Hepatocyte (in vitro differentiated cells): ENCODE measurements around the gene UGGT2. TPM values are rescaled to one million over a fixed set of nuclear protein-coding genes. Genes with fewer than 3 reads are reported as not detected.
"Not testable (repeated sequence)": the region's sequence is repeated elsewhere in the genome, so short reads cannot be mapped to it uniquely, and the experiment has no call there.

Source experiments
- DNase-seq: peaks from one replicate; pipeline ENCODE4 v3.0.0-alpha.2; 2016; ENCODE audit warnings: low spot score
- H2AFZ ChIP-seq: fragments of 200-600 bp; sonication (generic); 2 replicates; pipeline ENCODE4 v1.6.0; 2016; ENCODE audit warnings: antibody characterized with exemption, mild to moderate bottlenecking
- H3K27ac ChIP-seq: fragments of 200-600 bp; sonication (generic); 2 replicates; pipeline ENCODE4 v1.5.1; 2016; ENCODE audit warnings: mild to moderate bottlenecking
- H3K27me3 ChIP-seq: fragments of 200-600 bp; sonication (generic); 2 replicates; pipeline ENCODE4 v1.6.1; 2016
- H3K36me3 ChIP-seq: fragments of 200-600 bp; sonication (generic); replicated peaks from 2 replicates; pipeline ENCODE4 v1.5.1; 2016; ENCODE audit warnings: low read depth; ENCODE audit not compliant: insufficient read depth
- H3K4me1 ChIP-seq: fragments of 200-600 bp; sonication (generic); 2 replicates; pipeline ENCODE4 v1.5.1; 2016; ENCODE audit warnings: mild to moderate bottlenecking, moderate library complexity; ENCODE audit not compliant: insufficient read depth
- H3K4me2 ChIP-seq: fragments of 200-600 bp; sonication (generic); 2 replicates; pipeline ENCODE4 v1.6.0; 2016
- H3K4me3 ChIP-seq: fragments of 200-600 bp; sonication (generic); 2 replicates; pipeline ENCODE4 v1.5.1; 2016; ENCODE audit warnings: mild to moderate bottlenecking
- H3K79me2 ChIP-seq: fragments of 200-600 bp; sonication (generic); 2 replicates; pipeline ENCODE4 v1.6.0; 2017; ENCODE audit warnings: mild to moderate bottlenecking
- H3K9me2 ChIP-seq: fragments of 200-600 bp; sonication (generic); replicated peaks from 2 replicates; pipeline ENCODE4 v1.6.0; 2017; ENCODE audit warnings: mild to moderate bottlenecking; ENCODE audit not compliant: insufficient read depth
- H3K9me3 ChIP-seq: fragments of 200-600 bp; sonication (generic); 2 replicates; pipeline ENCODE4 v1.5.1; 2016; ENCODE audit warnings: low read depth, mild to moderate bottlenecking
- H4K20me1 ChIP-seq: fragments of 200-600 bp; sonication (generic); 2 replicates; pipeline ENCODE4 v1.6.0; 2016; ENCODE audit warnings: mild to moderate bottlenecking; ENCODE audit not compliant: insufficient read depth, poor library complexity, severe bottlenecking
- EZH2 ChIP-seq: fragments of 200-600 bp; sonication (generic); IDR thresholded peaks from 2 replicates; pipeline ENCODE4 v1.6.1; 2016; ENCODE audit warnings: antibody characterized with exemption, mild to moderate bottlenecking, borderline replicate concordance
- EZH2phosphoT487 ChIP-seq: fragments of 200-600 bp; sonication (generic); IDR thresholded peaks from one replicate; pipeline ENCODE4 v1.6.1; 2018; ENCODE audit warnings: antibody characterized with exemption, mild to moderate bottlenecking, low read depth, moderate library complexity; ENCODE audit not compliant: unreplicated experiment, severe bottlenecking
- WGBS: methylation state at CpG from one replicate; pipeline ENCODE4 v1.1.6; 2016; ENCODE audit warnings: low lambda C conversion rate; ENCODE audit errors: missing lambda C conversion rate; 5-methylcytosine and 5-hydroxymethylcytosine counted together
- polyA plus RNA-seq: library from polyadenylated mRNA; unstranded; fragments of >200 nt; fragmentation: Nextera tagmentation; extraction: Ambion mirVana; gene quantifications from 2 replicates; pipeline ENCODE4 v1.2.1, GENCODE V29; 2016
- total RNA-seq: library from RNA; depleted of rRNA; stranded (reverse); fragments of >200 nt; gene quantifications from 2 replicates; pipeline ENCODE4 v1.2.3, GENCODE V29; 2014
- TF ChIP-seq, protein P1 (sequence below): fragments of 200-600 bp; sonication (generic); IDR thresholded peaks from 2 replicates; pipeline ENCODE4 v1.5.1; 2016; ENCODE audit warnings: antibody characterized with exemption, mild to moderate bottlenecking; ENCODE audit not compliant: poor library complexity

Gene UGGT2
- total and polyA plus RNA-seq, 2 experiments from 2014 or later, result 23.6 to 60.3 TPM

DNA sequence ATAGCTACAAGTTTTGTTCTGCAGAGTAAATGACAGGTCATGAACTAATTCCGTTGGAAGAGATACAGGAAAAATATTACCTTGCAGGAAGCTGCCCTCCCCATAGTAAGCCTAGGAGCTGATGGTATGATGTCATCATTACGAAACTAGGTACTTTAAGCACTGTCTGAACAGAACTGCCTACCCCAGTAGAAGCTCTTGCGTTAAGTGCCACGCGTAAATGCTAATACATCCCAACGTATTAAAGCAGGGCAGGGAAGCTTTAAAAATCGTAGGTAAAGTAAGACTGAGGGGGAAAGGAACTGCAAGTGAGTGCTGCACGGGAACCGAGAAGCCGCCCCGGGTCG, 572 bp downstream of the UGGT2 start:
- WGBS, result 1% methylated on average over 12 of the region's 12 CpGs
- Histone ChIP-seq H3K9me3 (no peaks in the 10 kb centered on the region), H3K36me3 (no peaks in the 10 kb centered on the region), H3K27me3 (no peaks in the 10 kb centered on the region), H3K4me1 (no peaks in the 10 kb centered on the region), H3K27ac (peak overlapping the region; percentile 83), H3K4me2 (peak overlapping the region; percentile 75), H4K20me1 (no peaks in the 10 kb centered on the region), H3K79me2 (peaks cover 41% of the 10 kb centered on the region), H2AFZ (peak overlapping the region; percentile 84), H3K4me3 (peak overlapping the region; percentile 78), H3K9me2 (no peaks in the 10 kb centered on the region)
- peak; percentile 70 for DNase-seq
- no peak for TF ChIP-seq EZH2
- TF ChIP-seq, protein P1, sequence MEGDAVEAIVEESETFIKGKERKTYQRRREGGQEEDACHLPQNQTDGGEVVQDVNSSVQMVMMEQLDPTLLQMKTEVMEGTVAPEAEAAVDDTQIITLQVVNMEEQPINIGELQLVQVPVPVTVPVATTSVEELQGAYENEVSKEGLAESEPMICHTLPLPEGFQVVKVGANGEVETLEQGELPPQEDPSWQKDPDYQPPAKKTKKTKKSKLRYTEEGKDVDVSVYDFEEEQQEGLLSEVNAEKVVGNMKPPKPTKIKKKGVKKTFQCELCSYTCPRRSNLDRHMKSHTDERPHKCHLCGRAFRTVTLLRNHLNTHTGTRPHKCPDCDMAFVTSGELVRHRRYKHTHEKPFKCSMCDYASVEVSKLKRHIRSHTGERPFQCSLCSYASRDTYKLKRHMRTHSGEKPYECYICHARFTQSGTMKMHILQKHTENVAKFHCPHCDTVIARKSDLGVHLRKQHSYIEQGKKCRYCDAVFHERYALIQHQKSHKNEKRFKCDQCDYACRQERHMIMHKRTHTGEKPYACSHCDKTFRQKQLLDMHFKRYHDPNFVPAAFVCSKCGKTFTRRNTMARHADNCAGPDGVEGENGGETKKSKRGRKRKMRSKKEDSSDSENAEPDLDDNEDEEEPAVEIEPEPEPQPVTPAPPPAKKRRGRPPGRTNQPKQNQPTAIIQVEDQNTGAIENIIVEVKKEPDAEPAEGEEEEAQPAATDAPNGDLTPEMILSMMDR, result no peak

DNA sequence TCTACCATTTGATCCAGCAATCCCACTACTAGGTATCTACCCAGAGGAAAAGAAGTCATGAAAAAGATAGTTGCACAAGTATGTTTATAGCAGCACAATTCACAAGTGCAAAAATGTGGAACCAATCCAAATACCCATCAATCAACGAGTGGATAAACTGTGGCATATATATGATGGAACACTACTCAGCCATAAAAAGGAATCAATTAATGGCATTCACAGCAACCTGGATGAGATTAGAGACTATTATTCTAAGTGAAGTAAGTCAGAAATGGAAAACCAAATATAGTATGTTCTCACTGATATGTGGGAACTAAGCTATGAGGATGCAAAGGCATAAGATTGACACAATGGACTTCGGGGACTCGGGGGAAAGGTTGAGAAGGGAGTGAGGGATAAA, 1.3 kb downstream of the UGGT2 start:
- not testable (repeated sequence) for H4K20me1 ChIP-seq, H3K27ac ChIP-seq, H3K9me3 ChIP-seq, H3K4me1 ChIP-seq, H3K9me2 ChIP-seq, H3K27me3 ChIP-seq, H2AFZ ChIP-seq, DNase-seq, H3K36me3 ChIP-seq
- Histone ChIP-seq H3K4me3 (peak overlapping the region; percentile 78), H3K79me2 (peaks cover 44% of the 10 kb centered on the region), H3K4me2 (peak overlapping the region; percentile 75)
- 92% methylated on average over 3 of the region's 3 CpGs for WGBS

DNA sequence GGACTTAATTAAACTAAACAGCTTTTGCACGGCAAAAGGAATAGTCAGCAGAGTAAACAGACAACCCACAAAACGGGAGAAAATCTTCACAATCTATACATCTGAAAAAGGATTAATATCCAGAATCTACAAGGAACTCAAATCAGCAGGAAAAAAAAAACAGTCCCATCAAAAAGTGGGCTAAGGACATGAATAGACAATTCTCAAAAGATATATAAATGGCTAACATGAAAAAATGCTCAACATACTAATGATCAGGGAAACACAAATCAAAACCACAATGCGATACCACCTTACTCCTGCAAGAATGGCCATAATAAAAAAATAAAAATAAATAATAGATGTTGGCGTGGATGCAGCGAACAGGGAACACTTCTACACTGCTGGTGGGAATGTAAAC, 1.7 kb downstream of the UGGT2 start:
- H3K27ac ChIP-seq, H3K27me3 ChIP-seq, H3K36me3 ChIP-seq, H3K4me3 ChIP-seq, H3K9me2 ChIP-seq, H2AFZ ChIP-seq, H3K9me3 ChIP-seq, DNase-seq, H3K4me1 ChIP-seq, H4K20me1 ChIP-seq: not testable (repeated sequence)
- peak overlapping the region; percentile 75 for H3K4me2 ChIP-seq
- peaks cover 48% of the 10 kb centered on the region for H3K79me2 ChIP-seq
- 94% methylated on average over 5 of the region's 5 CpGs for WGBS

DNA sequence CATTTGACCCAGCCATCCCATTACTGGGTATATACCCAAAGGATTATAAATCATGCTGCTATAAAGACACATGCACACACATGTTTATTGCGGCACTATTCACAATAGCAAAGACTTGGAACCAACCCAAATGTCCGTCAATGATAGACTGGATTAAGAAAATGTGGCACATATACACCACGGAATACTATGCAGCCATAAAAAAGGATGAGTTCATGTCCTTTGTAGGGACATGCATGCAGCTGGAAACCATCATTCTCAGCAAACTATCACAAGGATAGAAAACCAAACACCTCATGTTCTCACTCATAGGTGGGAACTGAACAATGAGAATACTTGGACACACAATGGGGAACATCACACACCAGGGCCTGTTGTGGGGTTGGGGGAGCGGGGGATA, 2.2 kb downstream of the UGGT2 start:
- DNase-seq, H3K27ac ChIP-seq, H3K27me3 ChIP-seq, H3K9me2 ChIP-seq, H3K4me1 ChIP-seq, H3K9me3 ChIP-seq, H2AFZ ChIP-seq, H3K4me3 ChIP-seq, H3K36me3 ChIP-seq, H4K20me1 ChIP-seq, H3K4me2 ChIP-seq: not testable (repeated sequence)
- peaks cover 54% of the 10 kb centered on the region for H3K79me2 ChIP-seq
- 92% methylated on average over 4 of the region's 4 CpGs for WGBS

DNA sequence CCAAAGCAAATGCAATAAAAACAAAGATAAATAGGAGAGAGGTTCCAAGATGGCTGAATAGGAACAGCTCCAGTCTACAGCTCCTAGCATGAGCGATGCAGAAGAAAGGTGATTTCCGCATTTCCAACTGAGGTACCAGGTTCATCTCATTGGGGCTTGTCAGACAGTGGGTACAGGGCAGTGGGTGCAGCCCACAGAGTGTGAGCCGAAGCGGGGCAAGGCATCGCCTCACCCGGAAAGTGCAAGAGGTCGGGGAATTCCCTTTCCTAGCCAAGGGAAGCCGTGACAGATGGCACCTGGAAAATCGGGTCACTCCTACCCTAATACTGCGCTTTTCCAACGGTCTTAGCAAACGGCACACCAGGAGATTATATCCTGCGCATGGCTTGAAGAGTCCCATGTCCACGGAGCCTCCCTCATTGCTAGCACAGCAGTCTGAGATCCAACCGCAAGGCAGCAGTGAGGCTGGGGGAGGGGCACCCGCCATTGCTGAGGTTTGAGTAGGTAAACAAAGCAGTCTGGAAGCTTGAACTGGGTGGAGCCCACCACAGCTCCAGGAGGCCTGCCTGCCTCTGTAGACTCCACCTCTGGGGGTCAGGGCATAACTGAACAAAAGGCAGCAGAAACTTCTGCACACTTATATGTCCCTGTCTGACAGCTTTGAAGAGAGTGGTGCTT, 6.6 kb downstream of the UGGT2 start:
- H3K27me3 ChIP-seq, H3K27ac ChIP-seq, H4K20me1 ChIP-seq, H3K36me3 ChIP-seq, H3K9me2 ChIP-seq, DNase-seq, H2AFZ ChIP-seq, H3K4me3 ChIP-seq, H3K4me1 ChIP-seq, H3K9me3 ChIP-seq, H3K4me2 ChIP-seq: not testable (repeated sequence)
- WGBS, result 97% methylated on average over 16 of the region's 16 CpGs
- H3K79me2 ChIP-seq, result peaks cover 85% of the 10 kb centered on the region

DNA sequence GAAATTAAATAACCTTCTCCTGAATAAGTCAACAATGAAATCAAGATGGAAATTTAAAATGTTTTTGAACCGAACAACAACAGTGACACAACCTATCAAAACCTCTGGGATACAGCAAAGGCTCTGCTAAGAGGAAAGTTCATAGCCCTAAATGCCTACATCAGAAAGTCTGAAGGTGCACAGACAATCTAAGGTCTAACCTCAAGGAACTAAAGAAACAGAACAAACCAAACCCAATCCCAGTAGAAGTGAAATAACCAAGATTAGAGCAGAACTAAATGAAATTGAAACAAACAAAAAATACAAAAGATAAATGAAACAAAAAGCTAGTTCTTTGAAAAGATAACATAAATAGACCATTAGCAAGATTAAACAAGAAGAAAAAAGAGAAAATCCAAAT, 9.0 kb downstream of the UGGT2 start:
- Histone ChIP-seq H3K9me2 (no peaks in the 10 kb centered on the region), H2AFZ (no peak overlapping the region), H3K27ac (no peak overlapping the region), H3K4me3 (no peak overlapping the region), H3K79me2 (peaks cover 93% of the 10 kb centered on the region), H3K4me1 (no peaks in the 10 kb centered on the region), H3K9me3 (no peaks in the 10 kb centered on the region), H4K20me1 (peaks cover 5% of the 10 kb centered on the region), H3K4me2 (no peak overlapping the region), H3K27me3 (no peaks in the 10 kb centered on the region), H3K36me3 (no peaks in the 10 kb centered on the region)
- WGBS, result 100% methylated on average over 1 of the region's 1 CpG
- no peak for DNase-seq
- TF ChIP-seq EZH2phosphoT487 (no peak), EZH2 (no peak)
- TF ChIP-seq, protein P1, result no peak
